Measurements from ENCODE around the gene PFDN4.
"Not testable (repeated sequence)": the region's sequence is repeated elsewhere in the genome, so short reads cannot be mapped to it uniquely, and the experiment has no call there.

Gene PFDN4

DNA sequence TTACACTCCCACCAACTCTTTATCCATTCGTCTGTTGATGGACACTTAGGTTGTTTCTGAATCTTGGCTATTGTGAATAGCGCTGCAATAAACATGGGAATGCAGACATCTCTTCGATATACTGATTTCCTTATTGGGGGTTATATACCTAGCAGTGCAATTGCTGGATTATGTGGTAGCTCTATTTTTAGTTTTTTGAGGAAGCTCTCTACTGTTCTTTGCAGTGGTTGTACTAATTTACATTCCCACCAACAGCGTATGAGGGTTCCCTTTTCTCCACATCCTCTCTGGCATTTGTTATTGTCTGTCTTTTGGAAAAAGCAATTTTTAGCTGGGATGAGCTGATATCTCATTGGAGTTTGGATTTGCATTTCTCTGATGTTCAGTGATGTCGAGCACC lies 4.6 kb upstream of the PFDN4 start:
- DNase-seq: no peak

DNA sequence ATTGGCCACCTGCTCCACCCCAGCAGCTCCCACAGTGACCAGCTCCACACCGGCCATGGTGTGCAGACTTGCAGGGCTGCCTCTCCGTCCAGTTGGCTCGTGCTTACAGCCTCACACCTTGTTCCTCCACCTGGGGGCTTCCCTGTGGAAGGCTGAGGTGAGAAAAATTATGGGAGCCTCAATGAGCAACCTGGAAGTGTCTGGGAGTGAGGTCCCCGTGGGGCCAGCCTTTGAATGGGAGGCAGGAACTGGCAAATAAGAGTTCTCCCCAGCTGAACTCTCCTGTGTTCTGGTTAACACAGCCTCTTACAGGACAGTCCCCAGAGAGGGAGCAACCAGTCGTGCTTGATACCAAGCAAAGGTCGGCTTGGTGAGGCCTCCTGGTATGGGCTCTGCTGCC lies 3.8 kb upstream of the PFDN4 start:
- no peak for DNase-seq

DNA sequence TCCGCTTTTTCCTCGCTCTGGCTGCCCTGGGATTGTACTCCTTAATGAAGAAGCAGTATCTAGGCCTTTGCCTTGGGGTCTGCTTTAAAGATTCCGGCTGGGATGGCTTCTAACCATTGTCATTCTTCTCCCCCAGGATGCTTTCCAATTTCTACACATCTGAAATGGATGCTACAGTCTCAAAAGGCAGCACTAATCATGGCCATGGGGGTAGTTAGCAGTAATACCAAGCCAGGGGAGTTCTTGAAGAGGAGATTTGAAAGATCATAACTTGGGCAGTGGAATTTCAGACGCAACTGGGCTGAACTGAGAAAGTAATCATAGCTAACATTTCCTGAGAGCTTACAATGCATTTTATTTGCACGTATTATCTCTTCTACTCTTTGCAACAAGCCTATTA lies 3.4 kb upstream of the PFDN4 start:
- no peak for DNase-seq

DNA sequence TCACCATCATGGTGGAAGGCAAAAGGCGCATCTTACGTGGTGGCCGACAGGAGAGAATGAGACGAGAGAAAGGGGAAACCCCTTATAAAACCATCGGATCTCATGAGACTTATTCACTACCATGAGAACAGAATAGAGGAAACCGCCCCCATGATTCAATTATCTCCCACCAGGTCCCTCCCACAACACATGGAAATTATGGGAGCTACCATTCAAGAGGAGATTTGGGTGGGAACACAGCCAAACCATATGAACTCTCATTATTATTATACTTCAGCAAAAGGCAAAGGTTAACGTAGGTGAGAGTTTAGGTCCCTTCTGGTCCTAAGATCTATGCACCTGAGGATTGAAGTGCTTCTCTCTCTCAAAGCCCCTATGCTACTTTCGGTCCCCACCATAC lies 2.4 kb upstream of the PFDN4 start:
- DNase-seq: no peak

DNA sequence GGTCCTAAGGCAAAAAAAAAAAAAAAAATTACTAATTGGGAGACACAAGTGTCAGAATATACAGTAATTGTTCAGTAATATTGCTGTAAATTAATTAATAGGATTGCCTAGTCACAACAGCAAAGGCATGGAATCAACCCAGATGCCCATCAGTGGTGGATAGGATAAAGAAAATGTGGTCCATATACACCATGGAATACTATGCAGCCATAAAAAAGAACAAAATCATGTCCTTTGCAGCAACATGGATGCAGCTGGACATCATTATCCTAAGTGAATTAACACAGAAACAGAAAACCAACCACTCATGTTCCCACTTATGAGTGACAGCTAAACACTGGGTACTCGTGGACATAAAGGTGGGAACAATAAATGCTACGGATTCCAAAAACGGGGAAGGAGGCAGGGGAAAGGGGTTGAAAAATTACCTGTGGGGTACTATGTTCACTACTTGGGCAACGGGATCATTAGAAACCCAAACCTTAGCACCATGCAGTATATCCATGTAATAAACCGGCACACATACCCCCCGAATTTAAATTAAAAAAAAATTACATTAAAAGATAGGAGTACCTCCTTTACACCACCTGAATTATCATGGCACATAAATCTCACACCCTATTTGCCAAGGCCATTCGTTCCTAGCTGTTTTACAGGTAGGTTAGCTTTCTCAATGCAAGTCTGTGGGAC lies 689 bp upstream of the PFDN4 start:
- no peak for DNase-seq

DNA sequence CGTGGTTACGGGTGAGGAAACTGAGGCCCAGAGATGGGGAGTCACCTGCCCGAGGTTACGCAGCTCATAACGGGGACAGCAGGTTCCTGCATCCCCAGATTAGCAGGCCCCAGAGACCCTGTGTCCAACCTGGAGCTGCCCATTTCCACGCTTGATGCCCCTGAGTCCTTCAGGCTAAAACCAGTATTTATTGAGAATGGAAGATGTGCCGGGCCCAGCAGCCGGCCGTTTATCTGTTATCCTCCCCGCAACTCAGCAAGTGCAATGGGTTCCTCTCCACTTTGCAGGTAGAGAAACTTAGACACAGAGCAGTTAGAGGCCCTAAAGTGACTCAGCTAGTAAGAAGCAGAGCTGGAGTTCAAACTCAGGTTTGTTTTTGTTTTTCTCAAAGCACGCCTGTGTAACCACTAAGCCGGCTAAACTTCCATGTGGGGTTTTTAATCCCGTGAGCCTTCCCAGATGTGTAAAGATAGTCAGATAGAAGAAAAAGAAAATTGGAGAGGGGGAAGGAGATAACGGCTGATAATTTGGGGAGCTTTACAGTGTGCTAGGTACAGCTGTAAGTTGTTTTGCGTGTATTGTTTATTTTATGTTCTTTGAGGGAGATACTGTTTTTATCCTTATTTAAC lies 775 bp downstream of the PFDN4 start:
- no peak for DNase-seq

DNA sequence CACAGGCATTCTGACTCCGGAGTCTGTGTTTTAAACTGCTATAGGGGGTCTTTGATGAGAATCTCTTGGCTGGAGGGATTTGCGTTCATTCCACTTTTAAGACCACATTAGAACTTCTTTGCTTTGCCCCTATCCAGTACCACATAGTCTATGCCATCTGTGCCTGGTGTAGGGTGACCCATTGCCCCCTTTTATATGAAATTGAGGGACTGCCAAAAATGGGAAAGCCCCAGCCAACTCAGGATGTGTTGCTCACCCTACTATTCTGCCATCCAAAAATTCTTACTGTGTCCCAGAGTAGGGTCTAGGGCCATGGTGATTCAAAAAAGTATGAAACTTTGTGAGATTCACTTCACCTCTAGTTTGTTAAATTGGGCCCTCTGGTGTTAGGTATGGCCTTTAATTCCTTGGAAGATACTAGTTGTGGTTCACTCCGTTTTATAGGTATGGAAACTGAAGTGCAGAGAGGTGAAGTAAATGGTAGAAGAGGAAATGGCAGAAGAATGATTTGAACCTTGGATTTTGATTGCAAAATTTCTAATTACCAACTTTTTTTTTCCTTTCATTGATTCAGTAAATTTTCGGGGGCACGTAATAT lies 1.4 kb downstream of the PFDN4 start:
- DNase-seq: no peak

DNA sequence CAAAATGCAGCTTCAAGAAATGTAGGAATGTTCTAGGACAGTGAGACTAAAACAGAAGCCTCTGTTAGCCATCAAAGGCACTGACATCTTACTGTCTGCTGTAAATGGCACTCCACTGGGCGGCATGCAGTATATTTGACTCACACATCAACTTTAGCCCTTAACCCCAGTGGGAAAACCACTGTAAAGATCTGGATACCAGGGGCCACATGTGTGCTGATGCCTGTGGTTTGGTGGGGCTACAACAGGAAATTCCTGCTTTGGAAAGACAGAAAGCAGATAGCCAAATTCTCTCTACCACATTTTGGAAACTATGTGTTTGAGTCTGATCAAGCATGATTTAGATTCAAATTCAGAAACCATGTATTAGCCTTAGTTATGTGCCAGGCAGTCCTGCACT lies 4.3 kb downstream of the PFDN4 start:
- DNase-seq: no peak

DNA sequence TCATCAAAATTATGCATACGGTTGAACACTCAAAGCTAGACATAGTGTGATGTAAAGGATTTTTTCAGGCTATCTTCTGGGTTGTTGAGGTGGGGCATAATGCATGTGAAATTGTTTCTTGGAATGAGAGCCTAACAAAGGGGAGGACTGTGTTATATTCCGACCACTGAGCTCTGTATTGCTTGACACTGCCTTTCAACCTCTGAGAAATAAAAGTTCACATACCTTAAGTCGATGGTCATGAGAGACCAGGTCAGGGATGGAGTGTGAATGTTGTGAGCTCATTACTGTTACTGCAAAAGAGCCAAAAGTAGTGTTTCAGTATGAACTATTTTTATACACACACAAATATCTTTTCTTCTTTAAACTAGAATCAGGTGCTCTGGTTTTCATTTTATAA lies 5.0 kb downstream of the PFDN4 start:
- DNase-seq: no peak

DNA sequence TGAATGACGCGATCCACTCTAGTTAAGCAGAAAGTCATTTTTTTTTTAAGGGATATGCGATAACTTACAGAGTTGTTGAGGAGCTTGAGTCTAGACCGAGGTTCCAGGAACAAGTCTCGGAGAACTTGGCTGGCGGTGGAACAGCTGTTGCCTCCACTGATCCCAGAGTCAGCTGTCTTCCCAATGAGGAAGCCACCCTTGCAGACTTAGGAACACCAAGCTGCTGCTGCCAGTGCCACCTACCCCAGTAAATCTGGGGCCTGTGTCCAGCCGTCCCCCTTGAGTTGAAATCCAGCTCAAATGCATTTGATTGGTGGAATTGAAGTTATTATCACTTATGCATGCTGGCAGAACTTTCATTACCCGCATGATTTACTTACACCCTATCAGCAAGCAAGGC lies 6.7 kb downstream of the PFDN4 start:
- DNase-seq: no peak

DNA sequence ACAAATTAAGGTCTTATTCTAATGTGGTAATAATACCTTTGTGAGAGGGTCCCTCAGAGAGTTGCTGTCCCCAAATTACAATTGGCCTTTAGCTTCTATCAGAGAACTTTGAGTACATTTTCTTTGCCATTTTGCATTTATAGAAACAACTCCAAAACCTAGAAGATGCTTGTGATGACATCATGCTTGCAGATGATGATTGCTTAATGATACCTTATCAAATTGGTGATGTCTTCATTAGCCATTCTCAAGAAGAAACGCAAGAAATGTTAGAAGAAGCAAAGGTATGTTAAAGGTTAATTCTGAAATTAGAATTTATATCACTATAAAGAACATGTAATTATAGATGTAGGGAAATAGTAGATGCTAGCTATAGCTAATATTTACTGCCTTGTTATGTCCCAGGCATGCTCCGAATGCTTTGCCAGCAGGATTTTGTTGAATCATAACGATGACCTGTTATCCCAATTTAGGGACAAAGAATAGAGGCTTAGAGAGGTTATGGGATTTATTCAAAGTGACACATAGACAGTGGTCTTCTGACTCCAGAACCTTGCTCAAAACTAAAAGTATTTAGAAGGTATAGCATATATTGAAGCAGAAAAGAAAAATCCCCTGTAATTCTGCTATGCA lies 7.4 kb downstream of the PFDN4 start:
- DNase-seq: no peak

DNA sequence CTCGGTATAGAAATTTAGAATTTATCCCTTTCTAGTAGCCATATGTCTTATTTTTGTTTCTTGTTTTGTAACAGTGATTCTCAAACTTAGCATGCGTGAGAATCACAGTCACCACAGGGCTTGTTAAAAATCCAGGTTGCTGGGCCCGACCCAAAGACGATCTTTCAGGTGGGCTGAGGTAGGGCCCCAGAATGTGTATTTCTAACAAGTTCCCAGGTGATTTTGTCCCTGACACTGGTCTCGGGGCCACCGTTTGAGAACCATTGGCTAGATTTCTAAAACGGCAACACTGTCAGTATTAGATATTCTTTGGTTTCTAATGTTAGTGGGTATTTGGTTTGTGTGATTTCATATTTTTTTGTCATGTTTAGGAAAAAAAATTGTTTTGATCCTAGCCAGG lies 9.9 kb downstream of the PFDN4 start:
- DNase-seq: no peak

DNA sequence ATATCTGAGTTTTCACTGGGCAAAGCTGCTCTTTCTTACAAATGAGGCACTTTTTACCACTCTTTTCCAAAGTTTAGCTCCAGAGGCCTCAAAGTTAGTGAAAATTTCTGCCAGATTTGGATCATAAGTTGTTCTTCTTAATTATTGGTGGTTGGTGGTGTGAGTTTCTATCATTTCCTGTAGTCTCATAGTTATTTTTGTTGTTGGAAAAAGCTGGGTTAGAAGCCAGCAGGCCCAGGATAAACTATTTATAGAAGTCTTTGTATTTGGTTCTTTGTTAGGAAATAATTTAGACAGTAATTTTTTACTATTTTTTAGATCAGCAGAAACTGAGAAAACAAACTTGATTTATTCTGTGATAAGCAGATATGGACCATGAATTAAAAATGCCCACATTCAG lies 10.6 kb downstream of the PFDN4 start:
- no peak for DNase-seq

DNA sequence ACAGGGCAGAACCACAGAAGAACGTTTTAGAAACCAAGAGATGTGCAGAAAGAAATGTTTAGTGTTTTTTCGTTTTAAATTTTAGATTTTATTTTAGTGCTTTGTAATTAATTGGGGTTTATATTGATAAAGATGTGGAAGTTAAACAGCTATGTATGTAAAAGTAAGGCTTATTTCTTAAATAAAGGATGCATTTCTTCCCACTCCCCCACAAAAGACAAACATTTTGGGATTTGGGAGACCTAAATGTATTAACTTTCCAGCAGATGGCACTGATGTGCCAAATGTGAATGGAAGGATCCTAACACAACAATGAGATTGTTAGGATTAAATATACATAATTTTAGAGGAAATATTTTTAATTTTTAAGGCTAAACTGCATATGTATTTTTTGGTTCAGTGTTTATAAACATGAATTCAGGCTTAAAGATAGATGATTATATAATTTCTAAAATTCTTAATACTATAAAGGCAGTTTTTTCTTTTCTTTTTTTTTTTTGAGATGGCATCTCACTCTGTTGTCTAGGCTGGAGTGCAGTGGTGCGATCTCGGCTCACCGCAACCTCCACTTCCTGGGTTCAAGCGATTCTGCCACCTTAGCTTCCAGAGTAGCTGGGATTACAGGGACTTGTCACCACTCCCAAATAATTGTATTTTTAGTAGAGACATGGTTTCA lies 12.0 kb downstream of the PFDN4 start:
- no peak for DNase-seq

DNA sequence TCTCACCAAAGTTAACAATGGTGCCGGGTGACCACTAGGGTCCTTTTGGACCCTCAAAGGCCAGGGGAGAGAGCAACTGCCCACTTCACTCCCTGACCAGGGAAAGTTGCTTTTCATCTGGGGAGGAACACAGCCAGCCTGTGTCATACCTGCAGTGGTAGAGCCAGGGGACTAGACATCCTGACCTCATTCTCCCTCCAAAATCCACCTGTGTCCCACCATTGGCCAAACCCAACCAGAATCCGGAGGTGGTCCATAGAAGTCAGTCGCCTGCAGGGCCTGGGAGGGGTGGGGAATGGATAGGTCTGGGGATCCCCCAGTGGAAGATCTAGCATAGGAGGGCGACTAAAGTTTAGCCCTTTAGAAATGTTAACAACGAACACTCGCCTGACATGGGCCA lies 12.8 kb downstream of the PFDN4 start:
- DNase-seq: no peak

DNA sequence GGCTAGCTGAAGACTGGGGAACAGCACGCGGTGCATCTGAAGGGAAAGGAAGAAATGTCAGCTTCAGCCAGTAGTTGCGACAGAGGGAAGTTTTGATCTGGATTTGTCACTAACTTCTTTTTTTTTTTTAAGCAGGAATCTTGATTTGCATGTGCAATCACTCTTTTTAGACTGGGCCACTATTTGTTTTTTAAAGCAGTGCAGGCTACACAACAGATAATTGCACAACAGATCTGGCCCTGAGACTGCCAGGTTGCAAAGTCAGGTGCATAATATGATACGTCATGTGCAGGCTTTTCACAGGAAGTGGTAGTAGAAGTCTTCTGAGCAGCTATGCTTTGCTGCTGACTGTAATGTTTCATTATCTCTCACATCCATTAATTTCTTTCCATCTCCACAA lies 13.5 kb downstream of the PFDN4 start:
- DNase-seq: no peak

DNA sequence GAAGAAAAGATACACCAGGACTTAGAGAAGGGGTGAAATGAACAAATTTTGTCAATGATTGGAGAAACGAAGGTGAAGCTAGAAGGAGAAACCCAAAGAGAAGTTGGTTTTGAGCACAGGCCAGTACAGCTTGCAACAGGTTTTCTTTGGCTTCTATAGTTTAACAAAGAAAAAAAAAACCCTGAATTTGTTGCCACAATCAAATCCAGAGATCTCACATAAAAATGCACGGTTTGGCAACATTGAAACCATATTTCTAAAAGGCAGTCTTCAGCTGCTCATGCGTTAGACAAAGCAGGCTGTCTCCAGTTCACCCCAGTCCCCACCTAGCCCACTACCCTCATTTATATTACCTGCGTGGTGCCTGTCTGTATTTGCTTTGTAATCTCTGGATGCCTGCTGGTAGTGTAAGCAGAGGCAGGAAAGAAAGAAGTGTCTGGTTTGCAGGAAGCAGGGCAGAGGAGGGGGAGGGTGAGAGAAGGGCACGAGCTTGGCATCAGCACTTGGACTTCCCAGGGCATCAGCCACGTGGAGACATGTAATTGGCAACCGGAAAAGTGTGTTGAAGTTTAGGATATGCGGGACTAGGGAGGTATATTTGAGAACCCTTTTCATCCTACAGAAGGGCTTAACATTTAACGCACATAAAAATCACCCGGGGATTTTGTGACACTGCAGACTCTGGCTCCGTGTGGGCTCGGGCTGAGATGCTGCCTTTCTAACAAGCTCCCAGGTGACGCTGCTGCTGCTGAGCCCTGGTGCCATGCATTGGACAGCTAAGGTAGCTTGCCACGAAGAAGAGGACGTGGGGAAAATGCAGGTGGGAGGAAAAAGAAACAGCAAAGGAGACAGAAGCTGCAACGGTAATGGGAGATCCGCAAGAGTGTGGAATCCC lies 14.4 kb downstream of the PFDN4 start:
- DNase-seq: no peak

DNA sequence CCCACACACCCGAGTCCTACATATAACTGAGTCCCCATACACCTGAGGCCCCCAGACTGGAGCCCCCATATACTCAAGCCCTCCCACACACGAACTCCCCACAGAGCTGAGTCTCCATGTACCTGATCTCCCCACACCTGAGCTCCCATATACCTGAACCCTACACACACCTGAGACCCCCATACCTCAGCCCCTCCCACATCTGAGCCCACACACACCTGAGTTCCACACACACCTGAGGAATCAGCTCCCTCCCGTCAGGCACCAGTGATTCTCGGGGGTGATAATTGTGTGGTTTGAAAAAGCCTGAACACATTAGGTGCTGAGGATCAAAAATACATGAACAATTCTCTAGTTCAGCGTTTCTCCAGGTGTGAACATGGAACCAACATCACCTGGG lies 15.4 kb downstream of the PFDN4 start:
- DNase-seq: no peak

DNA sequence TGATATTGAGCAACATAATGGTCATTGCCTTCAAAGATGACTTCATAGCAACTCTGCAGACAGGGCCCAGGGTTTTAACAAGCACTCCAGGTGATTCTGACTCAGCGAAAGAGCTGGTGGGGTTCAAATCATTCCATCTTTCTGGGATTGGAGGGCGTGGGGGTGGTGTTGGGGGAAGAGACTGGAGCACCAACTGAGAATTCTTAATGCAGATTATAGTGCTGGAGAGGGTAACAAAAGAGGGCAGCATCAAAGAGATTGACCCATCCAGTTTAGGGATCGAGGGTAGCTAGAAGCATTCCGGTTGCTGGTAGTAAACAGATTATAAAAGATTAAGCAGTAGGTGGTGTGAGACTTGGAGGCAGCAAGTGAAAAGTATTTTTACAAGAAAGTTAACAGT lies 15.9 kb downstream of the PFDN4 start:
- no peak for DNase-seq

DNA sequence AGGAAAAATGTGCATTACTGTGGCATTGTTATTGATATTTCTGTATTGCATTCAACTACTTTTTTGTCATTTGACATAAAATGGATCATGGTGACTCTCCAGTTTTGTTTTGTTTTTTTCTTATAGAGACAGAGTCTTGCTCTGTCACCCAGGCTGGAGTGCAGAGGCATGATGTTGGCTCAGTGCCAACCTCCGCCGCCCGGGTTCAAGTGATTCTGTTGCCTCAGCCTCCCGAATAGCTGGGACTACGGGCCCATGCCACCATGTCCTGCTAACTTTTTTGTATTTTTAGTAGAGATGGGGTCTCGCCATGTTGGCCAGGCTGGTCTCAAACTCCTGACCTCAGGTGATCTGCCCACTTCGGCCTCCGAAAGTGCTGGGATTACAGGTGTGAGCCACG lies 16.8 kb downstream of the PFDN4 start:
- DNase-seq: not testable (repeated sequence)

DNA sequence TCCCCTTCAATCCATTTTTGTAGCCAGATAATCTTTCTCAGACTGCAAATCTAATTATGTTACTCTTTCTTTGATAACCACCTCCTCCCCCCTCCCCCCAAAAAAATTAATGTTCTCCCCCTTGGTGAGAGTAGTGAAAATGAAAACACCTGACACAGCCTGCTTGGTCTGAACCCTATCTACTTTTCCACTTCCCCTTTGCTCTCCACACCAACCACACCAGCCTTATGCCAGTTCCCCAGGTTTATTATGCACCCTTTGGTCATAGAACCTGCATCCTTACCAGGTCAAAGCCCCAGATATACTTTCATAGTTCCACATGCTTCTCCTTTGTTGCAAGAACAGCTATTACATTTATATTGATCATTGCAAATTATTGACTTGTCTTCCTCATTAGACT lies 19.4 kb downstream of the PFDN4 start:
- DNase-seq: no peak

DNA sequence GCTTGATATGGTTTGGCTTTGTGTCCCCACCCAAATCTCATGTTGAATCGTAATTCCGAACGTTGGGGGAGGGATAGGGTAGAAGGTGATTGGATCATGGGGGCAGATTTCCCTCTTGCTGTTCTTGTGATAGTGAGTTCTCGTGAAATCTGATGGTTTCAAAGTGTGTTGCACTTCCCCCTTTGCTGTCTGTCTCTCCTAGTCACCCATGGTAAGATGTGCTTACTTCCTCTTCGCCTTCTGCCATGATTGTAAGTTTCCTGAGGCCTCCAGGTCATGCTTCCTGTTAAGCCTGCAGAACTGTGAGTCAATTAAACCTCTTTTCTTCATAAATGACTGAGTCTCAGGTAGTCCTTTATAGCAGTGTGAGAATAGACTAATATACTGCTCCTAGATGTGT lies 19.9 kb downstream of the PFDN4 start:
- DNase-seq: no peak

DNA sequence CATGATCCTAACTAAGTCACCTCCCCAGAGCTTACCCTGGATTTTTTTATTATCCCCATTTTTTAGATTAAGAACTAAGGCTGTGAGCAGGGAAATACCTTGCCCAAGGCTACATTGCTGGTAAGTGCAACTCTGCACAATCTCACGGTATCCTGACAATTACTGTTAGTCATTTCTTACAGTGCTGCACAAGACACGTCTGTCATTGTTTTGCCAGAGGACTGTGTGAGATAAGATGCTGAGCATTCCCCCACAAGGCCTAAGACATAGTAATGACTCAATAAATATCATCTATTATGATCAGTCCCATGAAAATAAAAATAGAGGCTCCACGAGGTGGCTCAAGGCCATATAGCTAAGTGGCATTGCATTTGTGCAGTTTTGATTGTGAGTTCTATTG lies 21.0 kb downstream of the PFDN4 start:
- DNase-seq: no peak

Measured in stimulated activated CD4-positive, alpha-beta T cell treated with anti-CD3 and anti-CD28 coated beads, Interleukin-12 subunit alpha, Interleukin-12 subunit beta, amount 100 ng/mL, for 4 hours (primary cell).